ENCODE results near the gene ATXN8OS.
"Not testable (repeated sequence)": the region's sequence is repeated elsewhere in the genome, so short reads cannot be mapped to it uniquely, and the experiment has no call there.

DNA sequence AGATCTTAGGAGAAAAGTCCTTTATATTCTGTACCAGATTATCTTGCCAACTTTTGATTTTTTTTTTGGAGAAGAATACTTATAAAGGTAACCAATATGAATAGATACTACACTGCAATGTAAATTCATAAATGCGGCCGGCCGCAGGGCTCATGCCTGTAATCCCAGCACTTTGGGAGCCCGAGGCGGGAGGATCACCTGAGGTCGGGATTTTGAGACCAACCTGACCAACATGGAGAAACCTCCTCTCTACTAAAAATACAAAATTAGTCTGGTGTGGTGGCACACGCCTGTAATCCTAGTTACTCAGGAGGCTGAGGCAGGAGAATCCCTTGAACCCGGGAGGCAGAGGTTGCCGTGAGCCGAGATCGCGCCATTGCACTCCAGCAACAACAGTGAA is 35.0 kb downstream of the ATXN8OS start:
- TF ChIP-seq, protein P1, sequence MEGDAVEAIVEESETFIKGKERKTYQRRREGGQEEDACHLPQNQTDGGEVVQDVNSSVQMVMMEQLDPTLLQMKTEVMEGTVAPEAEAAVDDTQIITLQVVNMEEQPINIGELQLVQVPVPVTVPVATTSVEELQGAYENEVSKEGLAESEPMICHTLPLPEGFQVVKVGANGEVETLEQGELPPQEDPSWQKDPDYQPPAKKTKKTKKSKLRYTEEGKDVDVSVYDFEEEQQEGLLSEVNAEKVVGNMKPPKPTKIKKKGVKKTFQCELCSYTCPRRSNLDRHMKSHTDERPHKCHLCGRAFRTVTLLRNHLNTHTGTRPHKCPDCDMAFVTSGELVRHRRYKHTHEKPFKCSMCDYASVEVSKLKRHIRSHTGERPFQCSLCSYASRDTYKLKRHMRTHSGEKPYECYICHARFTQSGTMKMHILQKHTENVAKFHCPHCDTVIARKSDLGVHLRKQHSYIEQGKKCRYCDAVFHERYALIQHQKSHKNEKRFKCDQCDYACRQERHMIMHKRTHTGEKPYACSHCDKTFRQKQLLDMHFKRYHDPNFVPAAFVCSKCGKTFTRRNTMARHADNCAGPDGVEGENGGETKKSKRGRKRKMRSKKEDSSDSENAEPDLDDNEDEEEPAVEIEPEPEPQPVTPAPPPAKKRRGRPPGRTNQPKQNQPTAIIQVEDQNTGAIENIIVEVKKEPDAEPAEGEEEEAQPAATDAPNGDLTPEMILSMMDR (IDR thresholded peaks at IDR 0.05), result not testable (repeated sequence)
- not testable (repeated sequence) for TF ChIP-seq EP300 (IDR thresholded peaks at IDR 0.05)

Data from tibial nerve (tissue), 4 donors.